HCT116 (cell line): Measurements from ENCODE around the gene PLEKHM1.
"Not testable (repeated sequence)": the region's sequence is repeated elsewhere in the genome, so short reads cannot be mapped to it uniquely, and the experiment has no call there.

Experiments used
- CBX3 ChIP-seq: IDR thresholded peaks from 2 replicates; pipeline ENCODE4 v1.6.1; 2012; ENCODE audit warnings: low read depth
- CEBPB ChIP-seq: IDR thresholded peaks from 2 replicates; pipeline ENCODE4 v1.6.1; 2012; ENCODE audit warnings: low read depth
- EZH2 ChIP-seq: fragments of 200-600 bp; sonication (generic); IDR thresholded peaks from 2 replicates; pipeline ENCODE4 v1.6.1; 2017; ENCODE audit warnings: antibody characterized with exemption, mixed run types
- MAX ChIP-seq: IDR thresholded peaks from 2 replicates; pipeline ENCODE4 v1.6.1; 2012
- POLR2A ChIP-seq: IDR thresholded peaks from 2 replicates; pipeline ENCODE4 v1.7.0; 2011; ENCODE audit warnings: borderline replicate concordance; ENCODE audit not compliant: insufficient read depth, insufficient read length; ENCODE audit errors: extremely low read depth
- RAD21 ChIP-seq: IDR thresholded peaks from 2 replicates; pipeline ENCODE4 v1.6.1; 2012; ENCODE audit warnings: low read depth, mild to moderate bottlenecking
- TF ChIP-seq, protein P1 (sequence below), 3 experiments: fragments of 200-600 bp in 1 of 3; sonication (generic) in 1 of 3; IDR thresholded peaks in 2 of 3; conservative IDR thresholded peaks in 1 of 3; 2 replicates each; pipeline ENCODE4 v1.5.1; 2012 to 2017; ENCODE audit warnings: low read depth in 2 of 3, low read length in 2 of 3, antibody characterized with exemption in 1 of 3, borderline replicate concordance in 1 of 3, control low read depth in 1 of 3, mild to moderate bottlenecking in 1 of 3, mixed read lengths in 1 of 3, mixed run types in 1 of 3, moderate library complexity in 1 of 3; ENCODE audit not compliant: insufficient read depth in 1 of 3

DNA sequence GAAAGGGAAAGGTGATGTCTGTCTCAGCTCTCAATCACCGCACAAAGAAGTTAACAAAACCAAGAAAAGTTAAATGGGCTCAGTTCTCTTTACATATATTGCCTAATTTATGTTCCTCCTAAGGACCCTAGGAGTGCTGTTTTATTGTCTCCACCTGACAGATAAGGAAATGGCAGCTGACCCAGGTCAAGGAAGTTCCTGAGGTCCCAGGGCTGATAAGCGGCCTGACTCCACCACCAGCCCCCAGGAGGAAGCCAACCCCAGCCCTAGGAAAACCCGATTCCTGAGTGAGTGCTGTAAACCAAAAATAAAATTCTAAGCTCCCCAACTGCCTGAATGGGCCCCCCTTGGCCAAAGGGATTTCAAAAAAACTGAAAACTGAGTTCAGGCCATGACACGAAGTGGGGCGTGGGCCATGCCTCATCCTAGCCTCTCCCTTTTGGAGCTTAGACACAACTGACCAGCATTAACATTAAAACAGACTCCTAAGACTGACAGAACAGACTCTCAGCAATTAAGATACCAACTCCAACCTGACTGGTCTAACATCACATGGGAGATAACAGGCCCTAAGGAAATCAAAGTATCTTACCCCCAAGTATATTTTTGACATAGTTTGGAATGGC, 6.8 kb downstream of the PLEKHM1 start:
- TF ChIP-seq, protein P1, sequence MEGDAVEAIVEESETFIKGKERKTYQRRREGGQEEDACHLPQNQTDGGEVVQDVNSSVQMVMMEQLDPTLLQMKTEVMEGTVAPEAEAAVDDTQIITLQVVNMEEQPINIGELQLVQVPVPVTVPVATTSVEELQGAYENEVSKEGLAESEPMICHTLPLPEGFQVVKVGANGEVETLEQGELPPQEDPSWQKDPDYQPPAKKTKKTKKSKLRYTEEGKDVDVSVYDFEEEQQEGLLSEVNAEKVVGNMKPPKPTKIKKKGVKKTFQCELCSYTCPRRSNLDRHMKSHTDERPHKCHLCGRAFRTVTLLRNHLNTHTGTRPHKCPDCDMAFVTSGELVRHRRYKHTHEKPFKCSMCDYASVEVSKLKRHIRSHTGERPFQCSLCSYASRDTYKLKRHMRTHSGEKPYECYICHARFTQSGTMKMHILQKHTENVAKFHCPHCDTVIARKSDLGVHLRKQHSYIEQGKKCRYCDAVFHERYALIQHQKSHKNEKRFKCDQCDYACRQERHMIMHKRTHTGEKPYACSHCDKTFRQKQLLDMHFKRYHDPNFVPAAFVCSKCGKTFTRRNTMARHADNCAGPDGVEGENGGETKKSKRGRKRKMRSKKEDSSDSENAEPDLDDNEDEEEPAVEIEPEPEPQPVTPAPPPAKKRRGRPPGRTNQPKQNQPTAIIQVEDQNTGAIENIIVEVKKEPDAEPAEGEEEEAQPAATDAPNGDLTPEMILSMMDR (IDR thresholded peaks at IDR 0.05 in 2 of 3, conservative IDR thresholded peaks at IDR 0.05 in 1 of 3; ENCODE audit: borderline replicate concordance in 1 of 3, insufficient read depth in 1 of 3, low read depth in 2 of 3, low read length in 2 of 3), result not testable (repeated sequence)
- not testable (repeated sequence) for TF ChIP-seq CEBPB, EZH2, CBX3, RAD21, POLR2A, MAX
